Dedifferentiated amniotic fluid mesenchymal stem cell (primary cell): ENCODE results near the gene NPHP3.
"Not testable (repeated sequence)": the region's sequence is repeated elsewhere in the genome, so short reads cannot be mapped to it uniquely, and the experiment has no call there.

Experiments
- DNase-seq: peaks from one replicate; pipeline ENCODE4 v3.0.0-alpha.2; 2016; ENCODE audit errors: extremely low spot score

NPHP3 gene

DNA sequence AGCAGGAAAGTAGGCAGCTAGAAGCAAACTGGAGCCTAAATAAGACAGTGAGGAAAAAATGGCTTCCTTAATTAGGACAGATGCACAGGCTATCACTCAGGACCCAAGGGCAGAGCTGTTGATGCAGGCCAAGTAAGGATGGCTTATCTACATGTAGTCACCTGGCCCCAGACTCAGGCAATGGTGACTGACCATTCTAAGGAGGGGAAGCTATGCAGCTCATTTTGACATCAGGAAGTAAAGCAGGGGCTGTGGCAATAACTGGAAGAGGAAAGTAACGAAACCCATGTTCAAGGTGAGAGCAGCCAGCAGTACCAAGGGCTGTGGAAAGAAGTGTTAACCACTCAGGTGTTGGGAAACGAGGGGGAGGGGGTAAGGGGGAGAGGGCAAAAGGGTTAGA, 78.8 kb downstream of the NPHP3 start:
- no peak for DNase-seq

- no peak for DNase-seq
Measured at GRCh38 chr3:132642539-132642847, 79.7 kb downstream of the NPHP3 start.

DNA sequence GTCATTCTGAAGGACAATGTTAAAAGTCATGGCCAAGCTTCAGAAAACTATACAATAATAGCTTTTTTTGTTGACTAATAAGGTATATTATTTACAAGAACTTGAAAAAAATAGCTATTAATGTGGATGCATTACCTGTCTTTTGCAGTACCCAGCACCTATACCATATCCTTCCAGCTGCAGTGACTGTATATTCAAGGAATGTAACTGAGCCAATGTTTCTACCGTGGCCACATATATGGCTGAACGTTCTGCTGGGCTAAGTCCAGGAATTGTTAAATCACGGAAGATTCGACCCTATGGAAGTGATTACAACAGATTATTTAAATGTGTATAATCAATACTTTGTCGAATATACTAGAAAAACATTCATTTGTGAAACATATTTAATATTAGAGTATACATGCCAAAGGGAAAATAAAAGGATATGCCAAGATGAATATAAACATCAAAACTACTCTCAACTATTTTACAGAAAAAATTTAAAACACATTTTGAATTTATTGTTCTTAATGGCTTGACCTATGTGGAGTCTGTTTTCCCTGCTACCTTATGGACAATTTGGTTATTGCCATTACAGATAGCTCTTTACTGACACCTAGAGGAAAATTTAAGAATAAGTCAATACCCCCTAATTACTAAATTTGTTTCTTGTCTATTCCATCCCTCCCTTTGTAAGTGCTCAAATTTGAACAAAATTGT, 80.2 kb downstream of the NPHP3 start:
- peak; percentile 78 for DNase-seq

DNA sequence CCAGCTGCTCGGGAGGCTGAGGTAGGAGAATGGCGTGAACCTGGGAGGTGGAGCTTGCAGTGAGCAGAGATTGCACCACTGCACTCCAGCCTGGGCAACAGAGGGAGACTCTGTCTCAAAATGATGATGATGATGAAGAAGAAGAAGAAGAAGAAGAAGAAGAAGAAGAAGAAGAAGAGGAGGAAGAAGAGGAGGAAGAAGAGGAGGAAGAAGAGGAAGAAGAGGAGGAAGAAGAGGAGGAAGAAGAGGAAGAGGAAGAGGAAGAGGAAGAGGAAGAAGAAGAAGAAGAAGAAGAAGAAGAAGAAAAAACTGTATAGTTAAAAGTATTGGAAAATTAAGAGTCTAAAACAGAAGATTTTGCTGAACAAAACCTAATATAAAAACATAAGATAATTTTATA, 80.8 kb downstream of the NPHP3 start:
- not testable (repeated sequence) for DNase-seq

DNA sequence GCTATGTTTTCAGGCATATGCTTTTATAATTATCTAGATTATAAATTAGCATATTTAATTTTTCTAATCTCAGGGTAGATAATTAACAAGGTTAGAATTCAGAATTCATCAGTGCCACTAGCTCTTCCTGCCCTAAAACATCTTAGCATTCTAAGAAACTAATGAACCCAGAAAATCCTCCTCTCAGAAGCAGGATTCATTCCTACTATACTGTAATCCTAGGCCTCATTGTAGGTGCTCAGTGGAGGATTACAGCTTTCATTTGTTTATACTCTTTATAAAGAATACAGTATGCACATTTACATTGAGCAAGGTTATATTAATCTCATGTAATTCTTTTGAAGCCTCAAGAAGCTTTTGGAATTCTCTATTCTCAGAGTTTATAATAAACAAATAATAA, 83.5 kb downstream of the NPHP3 start:
- no peak for DNase-seq

DNA sequence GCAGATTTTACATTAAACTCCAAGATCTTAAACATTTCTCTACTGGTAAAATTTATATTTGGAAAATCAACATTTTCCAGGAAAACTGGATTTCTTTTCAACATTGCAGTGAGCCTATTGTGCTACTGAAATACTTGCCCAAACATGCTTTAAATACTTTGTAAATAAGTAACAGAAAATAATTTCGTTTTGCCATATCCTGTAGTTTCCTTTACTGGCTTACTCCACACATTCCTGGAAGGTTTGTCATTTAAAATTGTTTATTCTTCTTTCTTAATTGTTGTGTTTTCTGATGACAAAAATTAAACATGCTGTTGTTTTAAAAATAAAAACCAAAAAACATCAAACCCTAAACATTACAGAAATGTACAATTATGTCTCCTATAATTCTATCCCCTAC, 84.6 kb downstream of the NPHP3 start:
- DNase-seq: peak; percentile 49

- no peak for DNase-seq
Measured at GRCh38 chr3:132635052-132635451, 87.2 kb downstream of the NPHP3 start.
